Measurements from ENCODE around the gene TBC1D12.

GRCh38 chr10:94489976-94490788, 87.8 kb downstream of the TBC1D12 start:
- TF ChIP-seq CTCF (conservative IDR thresholded peaks at IDR 0.05) (no peak), EZH2 (IDR thresholded peaks at IDR 0.05; ENCODE audit: low read depth) (no peak)

All from PC-9 (cell line).